HG03045 (cell line): ENCODE measurements around the gene GMPPB.
"Not testable (repeated sequence)": the region's sequence is repeated elsewhere in the genome, so short reads cannot be mapped to it uniquely, and the experiment has no call there.

ENCODE experiments used
- ATAC-seq: cut with Tn5 transposase; IDR thresholded peaks from one replicate; pipeline ENCODE4 v1.9.1; 2021; ENCODE audit warnings: mild to moderate bottlenecking, moderate library complexity; ENCODE audit not compliant: unreplicated experiment

Gene GMPPB

DNA sequence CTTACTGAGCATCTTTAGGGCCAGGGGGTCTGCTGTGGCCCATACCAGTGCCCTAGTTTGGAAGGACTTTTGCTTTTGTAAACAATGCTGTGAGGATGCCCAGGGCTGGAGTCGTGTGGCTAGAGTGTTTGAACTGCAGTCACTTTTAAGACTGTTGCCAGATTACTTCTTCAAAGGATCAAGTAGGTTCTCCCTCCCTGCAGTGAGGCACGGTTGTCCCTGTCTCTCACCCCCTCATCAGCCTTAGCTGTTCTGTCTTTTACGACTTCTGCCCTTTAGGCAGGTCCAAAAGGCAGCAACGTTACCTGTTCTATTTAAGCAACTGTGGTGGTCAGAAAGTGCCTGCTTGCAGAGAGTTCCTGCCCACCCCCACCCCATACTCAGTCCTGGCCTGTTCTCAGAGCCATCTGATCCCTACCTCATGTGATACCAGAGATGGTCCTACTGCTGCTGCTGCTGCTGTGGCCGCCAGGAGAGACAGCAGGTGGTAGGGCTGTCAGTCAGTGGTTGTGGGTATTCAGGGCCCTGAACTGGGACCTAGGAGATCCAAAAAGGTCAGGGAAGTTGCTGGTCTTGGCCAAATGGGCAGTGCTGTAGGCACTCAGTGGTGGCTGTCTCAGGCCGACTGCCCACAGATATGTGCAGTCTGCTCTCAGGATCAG, 29.2 kb downstream of the GMPPB start:
- ATAC-seq, result not testable (repeated sequence)

DNA sequence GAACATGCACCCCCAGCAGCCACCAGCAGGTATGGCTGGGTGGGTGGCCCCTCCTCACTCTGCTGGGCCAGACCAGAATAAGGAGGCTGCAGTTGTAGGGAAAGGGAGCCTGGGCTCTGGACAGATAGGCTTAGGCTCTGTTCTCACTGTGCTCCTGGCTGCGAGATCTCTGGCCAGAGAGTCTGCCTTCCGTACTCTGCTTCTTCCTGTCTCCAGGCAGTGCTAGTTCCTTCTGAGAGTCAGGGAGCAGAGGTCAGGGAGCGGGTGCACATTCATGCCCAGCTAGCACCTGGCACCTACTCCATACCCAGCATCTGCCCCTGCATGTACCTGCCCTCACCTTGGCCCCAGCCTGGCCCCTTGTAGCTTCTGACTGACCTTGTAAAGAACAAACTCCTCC, 32.3 kb downstream of the GMPPB start:
- ATAC-seq, result not testable (repeated sequence)

DNA sequence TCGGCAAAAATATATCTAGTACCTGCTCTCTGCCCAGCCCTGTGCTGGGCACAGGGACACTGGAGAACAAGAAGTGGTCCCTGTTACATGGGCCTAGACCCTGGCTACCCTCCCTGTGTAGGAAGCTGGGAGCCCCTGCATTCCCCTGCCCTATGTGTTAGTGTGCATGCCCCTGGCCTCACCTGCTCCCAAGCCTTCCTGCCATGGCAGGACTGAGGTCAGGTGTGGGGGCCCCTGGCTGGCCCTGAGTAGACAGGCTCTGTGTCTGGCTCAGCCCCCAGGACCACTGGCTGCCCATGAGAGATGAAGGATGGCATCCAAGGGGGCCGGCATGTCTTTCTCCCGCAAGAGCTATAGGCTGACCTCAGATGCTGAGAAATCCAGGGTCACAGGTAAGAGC, 32.9 kb downstream of the GMPPB start:
- not testable (repeated sequence) for ATAC-seq

DNA sequence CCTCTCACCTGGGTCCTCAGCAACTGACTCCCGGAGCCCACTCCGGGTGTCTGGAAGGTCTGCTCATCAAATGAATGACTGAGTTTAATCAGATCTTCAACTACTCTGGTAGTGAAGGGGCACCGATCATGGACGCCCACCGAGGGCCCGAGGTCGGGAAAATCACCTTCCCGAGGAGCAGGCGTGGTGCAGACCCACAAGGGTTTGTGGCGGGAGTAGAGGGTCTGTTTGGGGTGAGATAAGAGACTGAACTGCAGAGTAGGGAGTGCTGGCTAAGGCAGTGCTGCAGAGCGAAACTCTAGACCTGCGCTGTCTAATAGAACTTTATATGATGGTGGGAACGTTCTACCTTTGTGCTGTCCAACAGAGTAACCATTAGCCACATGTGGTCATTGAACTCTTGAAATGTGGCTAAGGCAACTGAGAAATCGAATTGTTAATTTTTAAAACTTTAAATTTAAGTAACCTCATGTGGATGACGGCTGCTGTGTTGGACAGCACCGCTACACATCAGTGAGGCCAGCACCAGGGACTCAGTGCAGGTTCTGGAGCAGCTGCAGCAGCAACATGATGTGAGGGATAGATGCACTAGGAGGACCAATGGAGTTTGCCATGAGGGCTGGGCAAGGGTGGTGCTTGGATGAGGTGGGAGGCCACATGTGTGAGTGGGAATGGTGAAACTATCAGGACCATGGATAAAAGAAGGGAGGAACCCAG, 33.7 kb downstream of the GMPPB start:
- ATAC-seq, result not testable (repeated sequence)

DNA sequence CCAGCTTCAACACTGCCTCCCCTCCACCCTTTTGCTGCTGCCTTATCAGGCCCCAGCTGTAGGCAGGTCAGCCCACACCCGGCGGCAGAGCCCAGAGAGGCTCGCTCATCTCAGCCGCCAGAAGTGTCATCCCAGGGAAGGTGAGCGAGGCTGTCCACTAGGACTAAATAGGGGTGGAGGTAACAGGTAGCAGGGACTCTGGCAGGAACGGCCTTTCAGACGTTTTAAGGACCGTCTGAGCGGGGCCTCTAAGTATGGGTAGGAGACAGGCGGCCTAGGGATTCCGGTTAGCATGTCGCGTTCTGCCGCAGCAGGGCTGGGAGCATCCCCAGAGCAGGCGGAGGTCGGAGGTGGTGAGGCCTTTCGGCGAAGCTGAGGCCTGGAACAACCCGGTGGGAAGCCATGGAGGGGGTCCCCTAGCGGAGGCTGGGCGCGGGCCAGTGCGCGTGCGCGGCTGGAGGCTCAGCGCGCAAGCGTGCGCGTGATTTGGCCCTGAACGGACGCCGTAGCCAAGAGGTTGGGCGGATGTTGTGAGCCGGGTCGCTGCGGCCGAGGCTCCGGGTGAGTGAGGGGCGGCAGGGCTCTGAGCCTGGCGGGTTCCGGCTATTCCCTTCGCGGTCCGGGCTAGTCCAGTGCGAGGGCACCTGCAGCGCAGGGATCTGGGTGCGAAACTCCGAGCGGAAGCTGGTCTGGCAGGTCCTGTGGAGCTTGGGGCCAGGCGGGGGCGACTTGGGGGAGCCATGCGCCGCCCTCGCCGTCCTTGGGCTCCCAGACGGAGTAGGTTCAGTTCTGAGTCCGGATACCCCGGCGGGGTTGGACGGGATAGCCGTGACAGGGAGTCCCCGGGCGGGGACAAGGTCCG, 34.5 kb downstream of the GMPPB start, which contains the start of the genes MST1 and RNF123:
Gene MST1, minus strand, starts transcription at position 429 of the 862 bp plus-strand sequence. CDS start 783 bp downstream, outside the sequence.
Gene RNF123, plus strand, starts transcription at position 512 of the 862 bp plus-strand sequence. CDS start 1,609 bp downstream, outside the sequence.
- ATAC-seq, result peak; percentile 71

DNA sequence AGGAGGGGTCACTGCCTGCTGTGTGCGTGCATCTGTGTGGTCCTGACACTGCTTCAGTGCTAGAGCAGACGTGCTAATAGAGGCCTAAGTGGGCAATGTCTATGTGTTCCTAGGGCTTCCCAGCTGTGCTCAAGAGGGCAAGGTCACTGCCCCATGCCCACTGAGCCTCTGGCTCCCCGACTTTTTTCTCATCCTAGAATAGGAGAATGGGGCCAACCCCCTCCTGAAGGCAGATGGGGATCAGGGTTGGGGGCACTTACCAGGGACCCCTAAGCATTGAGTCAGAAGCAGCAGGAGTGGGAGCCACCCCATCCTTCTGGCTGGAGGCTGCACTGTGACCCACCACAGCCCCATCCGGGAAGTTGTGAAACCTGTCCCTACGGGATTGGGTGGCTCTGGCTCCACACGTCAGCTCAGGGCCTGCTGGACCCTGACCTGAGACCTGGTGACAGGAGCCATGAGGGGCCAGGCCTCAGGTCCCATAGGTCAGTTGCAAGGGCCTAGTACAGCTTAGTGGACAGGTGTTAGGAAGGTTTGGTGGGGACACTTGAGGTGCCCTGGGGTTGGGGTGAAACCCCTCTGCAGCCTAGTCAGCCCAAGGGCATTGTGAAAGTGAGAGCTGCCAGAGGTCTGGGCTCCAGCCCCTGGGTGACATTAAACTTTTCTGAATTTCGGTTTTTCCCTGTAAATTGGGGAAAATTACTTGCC, 35.3 kb downstream of the GMPPB start:
- peak; percentile 1 for ATAC-seq

DNA sequence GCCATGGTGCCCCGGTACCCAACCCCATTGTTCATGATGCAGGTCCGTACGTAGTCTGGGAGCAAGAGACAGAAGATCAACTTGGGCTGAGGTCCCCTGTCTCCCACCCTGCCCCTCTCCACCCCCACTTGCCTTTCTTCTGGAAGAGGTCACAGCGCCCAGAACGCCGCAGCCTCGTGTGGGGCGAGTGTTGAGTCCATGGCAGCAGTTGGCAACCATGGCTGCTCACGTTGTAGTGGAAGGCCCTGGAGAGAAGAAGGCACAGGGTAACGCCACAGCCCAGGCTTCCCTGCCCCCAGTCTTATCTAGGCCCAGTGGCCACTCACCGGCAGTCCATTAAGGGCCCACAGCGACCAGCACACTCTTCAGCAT, 36.3 kb downstream of the GMPPB start:
- ATAC-seq, result not testable (repeated sequence)

DNA sequence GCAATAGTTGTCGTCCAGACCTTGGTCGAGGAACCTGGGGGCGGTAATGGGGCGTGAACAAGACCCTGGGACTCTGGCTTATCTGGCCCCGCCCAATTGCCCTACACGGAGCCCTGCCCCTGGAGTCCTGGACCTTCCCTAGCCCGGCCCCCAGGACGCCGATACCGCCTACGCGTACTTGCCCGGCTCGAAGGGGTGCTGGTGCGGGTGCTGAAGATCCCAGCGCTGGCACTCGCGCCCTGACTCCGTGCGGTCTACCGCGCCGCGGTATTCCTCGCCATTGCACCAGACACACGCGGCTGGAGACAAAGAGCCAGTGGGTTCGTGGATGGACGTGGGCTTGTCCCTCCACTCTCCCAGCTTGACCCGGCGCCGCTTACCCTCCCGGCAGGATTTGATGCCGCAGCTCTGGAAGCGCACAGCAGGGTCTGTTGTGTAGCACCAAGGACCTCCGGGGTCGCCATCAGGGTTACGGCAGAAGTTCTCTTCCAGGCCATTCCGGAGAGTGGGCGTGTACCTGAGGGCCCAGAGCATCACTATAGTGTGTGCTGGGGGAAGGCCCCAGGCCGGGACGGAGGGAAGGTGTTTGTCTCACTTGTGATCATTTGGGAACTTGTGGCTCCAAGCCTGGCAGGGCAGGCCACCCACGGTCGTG, 36.9 kb downstream of the GMPPB start:
- ATAC-seq, result not testable (repeated sequence)

DNA sequence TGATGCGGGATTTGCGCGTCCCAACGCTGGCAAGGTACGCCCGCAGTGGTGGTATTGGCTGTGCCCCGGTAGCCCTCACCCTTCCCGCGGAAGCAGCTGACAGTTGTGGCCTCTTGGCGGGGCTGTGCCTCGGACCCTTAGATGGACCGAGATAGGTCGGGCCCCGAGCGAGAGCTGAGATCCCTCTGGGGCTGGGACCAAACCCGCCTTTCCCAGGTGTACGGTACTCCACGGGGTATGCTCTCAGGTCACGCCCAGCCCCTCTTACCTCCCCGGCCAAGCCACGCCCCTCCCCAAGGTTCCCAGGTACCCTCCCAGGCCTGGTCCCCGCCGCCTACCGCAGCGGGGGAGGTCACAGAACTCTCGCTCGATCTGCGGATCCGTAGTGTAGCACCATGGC, 37.4 kb downstream of the GMPPB start:
- not testable (repeated sequence) for ATAC-seq

DNA sequence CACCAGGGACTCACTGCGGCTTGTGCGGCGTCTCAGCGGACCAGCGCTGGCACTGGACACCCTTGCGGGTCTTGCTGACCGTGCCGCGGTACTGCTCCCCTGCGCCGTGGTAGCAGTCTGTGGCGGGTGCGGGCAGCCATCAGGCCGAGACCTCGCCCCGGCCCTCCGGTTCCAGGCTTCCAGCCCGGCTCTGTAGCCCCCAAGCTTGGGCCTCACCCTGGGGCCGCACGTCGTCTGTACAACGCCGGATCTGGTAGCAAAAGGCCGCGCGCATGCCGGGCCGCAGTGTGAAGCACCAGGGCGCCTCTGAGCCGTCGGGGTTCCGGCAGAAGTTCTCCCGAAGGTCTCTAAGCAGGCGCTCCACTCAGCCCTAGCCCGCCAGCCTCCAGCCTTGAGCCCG, 37.9 kb downstream of the GMPPB start:
- not testable (repeated sequence) for ATAC-seq

DNA sequence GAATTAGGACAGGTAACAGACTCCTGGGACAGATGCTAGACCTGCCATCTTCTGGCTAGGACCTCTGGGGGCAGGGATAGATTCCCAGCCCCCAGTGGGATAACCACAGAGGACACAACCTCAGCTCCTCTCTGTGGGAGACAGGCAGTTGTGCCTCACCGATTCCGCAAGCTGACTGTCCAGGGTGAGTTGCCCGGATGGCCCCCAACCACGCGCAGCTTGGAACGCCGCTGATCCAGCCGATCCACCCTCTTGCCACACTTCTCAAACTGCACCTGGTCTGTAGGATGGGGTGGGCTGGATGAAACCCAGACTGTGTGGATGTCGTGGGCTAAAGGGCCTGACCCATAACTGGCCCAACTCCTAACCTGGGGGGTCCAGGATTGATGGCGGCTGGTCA, 38.6 kb downstream of the GMPPB start:
- ATAC-seq, result not testable (repeated sequence)

DNA sequence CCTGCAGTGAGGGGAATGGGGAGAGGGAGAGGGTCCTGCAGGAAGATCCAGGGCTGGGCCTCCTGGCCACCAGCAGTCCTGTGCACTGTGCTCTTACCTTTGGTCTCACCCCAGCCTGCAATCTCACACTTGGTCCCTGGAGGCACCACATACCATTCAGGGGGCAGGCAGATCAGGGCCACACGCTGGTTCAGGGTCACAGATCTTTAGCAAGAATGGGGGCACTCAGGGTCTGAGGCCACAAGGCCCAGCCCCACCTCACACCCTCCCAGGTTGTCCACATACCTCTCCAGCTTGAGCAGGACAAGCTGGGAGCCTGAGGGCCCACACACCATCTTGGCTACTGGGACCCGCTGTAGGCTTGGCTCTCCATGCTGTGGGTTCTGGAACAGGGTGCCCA, 39.3 kb downstream of the GMPPB start:
- not testable (repeated sequence) for ATAC-seq

DNA sequence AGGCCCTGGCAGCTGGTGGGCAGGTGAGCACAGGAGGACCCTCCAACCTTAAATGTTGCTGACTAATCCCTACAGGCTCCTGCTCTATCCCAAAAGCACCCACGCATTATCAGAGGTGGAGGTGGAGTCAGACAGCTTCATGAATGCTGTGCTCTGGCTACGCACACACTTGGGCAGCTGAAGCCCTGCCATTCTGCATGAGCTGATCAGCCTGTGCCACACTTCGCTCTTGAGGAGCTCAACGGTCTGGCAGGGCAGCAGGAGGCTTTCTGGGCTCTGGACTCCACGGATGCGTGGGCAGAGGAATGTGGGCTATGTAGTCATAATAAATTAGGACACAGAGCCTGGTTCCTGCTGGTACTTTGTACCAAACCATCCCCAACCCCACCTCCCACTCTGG, 40.6 kb downstream of the GMPPB start:
- ATAC-seq, result no peak

DNA sequence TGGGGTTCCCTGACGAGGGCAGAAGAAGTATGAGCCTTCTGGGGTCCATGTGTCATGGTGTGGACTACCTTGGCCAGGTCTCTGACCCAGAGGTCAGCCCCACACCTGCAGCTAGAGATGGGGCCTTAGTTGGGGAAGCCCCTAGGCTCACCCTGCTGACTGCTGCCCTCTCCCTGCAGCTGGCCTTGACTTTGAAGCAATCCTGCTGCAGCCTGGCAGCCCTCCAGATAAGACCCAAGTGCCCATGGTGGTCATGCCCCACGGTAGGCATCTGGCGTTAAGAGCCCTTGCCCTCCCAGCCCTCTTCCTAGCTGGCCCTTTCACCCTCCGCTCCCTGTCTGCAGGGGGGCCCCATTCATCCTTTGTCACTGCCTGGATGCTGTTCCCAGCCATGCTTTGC, 42.2 kb downstream of the GMPPB start:
- no peak for ATAC-seq

DNA sequence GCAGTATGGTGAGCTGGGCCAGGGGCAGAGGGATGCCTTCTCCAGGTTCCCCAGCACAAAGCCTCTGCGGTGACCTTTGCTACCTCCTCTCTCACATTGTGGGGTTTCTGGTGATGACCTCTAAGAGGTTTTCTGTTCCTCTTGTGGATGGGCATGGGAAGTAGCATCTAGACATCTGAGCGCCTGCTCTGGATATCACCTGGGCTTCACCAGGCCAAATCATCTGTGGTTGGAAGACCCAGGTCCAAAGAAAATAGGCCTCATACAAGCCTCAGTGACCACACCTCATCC, 42.6 kb downstream of the GMPPB start:
- ATAC-seq, result no peak

DNA sequence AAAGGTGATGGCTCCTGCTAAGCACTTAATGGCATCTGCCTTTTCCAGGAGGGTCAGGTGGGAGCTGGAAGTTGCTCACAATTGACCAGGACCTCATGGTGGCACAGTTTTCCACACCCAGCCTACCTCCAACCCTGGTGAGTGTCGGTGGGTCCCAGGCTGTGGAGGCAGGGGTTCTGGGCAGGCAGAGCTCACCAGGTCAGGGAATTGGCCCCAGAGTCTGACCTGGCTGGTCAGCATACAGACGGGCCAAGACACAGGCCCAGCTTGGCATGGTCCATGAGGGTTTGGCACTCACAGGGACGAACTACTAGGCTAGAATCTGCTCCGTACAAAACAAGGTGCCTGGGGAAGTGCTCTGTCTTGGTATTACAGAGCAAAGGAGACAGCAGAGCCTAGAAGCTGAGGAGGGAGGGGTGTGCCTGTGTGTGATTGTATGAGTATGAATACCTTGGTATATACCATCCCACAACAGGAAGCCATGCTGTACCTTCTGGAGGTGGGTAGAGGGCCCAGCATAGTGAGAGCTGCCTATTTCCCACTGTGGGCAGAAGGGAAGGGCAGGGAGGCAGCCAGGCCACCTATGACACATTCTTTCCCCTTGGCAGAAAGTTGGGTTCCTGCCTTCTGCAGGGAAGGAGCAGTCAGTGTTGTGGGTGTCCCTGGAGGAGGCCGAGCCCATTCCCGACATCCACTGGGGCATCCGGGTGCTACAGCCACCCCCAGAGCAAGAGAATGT, 43.1 kb downstream of the GMPPB start:
- ATAC-seq, result no peak

DNA sequence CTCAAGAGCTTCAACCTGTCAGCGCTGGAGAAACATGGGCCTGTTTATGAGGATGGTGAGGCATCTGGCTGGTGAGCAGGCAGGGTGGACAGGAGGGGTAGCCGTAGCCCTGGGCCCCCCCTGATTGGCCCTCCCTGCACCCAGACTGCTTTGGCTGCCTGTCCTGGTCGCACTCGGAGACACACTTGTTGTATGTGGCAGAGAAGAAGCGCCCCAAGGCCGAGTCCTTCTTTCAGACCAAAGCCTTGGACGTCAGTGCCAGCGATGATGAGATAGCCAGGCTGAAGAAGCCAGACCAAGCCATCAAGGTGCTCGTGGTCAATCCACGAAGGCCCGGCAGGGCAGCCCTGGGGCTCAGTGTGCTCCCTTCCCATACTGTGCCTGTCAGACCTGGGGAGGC, 47.8 kb downstream of the GMPPB start:
- ATAC-seq, result no peak

DNA sequence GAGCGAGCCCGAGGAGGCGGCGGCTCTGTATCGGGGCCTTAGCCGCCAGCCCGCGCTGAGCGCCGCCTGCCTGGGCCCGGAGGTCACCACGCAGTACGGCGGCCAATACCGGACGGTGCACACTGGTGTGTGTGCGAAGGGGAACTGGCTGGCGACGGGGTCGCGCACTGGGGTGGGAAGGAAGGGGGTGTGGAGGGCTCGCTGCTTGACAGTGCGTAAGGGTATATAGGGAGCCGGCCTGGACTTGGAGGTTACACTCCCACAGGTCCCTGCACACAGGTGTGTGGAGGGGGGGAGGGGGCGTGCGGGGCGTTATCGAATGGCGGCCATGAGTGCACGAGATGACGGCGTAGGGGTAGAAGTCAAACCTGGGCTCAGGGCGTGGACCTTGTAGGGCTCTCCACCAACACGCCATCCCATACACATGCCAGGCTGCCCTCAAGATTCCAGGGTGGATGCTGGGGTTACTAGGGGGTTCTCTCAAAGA, 49.2 kb downstream of the GMPPB start:
- ATAC-seq, result peak; percentile 6

DNA sequence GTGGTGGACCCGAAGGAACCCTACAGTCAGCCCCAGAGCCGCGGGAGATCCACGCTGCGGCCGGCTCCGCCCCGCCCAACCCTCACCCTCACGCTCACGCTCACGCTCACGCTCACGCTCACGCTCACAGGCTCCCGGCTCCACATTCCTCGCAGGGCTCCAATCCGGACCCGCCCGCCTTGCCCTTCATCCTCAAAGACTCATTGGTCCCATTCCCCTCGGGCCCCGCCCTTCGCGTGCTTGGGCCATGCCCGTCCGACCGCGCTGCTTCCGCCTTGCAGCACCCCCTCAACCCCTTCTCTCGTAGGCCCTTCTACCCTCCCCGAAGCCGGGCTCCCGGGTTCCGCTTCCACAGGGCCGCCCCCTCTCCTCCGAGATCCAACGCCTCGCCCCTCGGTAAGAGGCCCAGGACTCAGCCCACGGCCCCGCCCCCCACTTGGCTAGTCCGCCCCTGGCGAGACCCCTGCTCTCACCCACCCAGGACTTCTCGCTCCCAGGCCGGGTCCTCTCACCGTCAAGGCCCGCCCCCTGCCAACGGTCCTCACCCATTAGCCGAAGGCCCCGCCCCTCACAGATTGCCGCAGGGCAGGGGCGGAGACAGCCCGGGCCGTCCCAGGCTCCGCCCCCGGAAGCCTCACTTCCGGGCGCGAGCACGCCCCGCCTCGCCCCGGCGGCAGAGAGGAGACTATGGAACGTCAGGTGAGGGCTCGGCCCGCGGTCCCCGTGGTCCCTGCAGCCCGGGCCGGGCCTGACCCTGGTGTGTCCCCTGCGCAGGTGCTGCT, 49.8 kb downstream of the GMPPB start, which contains the start of gene APEH:
Gene APEH, plus strand, starts transcription at position 637 of the 782 bp plus-strand sequence. Its CDS starts 51 bp downstream, at position 688.
- ATAC-seq, result peak; percentile 79
